HG02840 (cell line): ENCODE data around the gene ITGBL1.

ENCODE experiments used
- ATAC-seq: cut with Tn5 transposase; IDR thresholded peaks from one replicate; pipeline ENCODE4 v1.9.1; 2021; ENCODE audit warnings: mild to moderate bottlenecking, moderate library complexity, moderate number of reproducible peaks; ENCODE audit not compliant: unreplicated experiment, low FRiP score

The ITGBL1 gene

GRCh38 chr13:101686003-101686402 lies 233.5 kb downstream of the ITGBL1 start:
- no peak for ATAC-seq

- no peak for ATAC-seq
These were observed 238.4 kb downstream of the ITGBL1 start for GRCh38 chr13:101690871-101691270.

GRCh38 chr13:101691341-101691860 lies 238.9 kb downstream of the ITGBL1 start:
- no peak for ATAC-seq

- no peak for ATAC-seq
These were observed 243.5 kb downstream of the ITGBL1 start for GRCh38 chr13:101695870-101696516.

GRCh38 chr13:101697745-101698144 lies 245.3 kb downstream of the ITGBL1 start:
- no peak for ATAC-seq

- ATAC-seq = no peak
These were observed 245.9 kb downstream of the ITGBL1 start for GRCh38 chr13:101698400-101698799.

- no peak for ATAC-seq
These were observed 248.1 kb downstream of the ITGBL1 start for GRCh38 chr13:101700598-101700997.

GRCh38 chr13:101703081-101703480 lies 250.6 kb downstream of the ITGBL1 start:
- ATAC-seq = no peak

GRCh38 chr13:101703838-101704237 lies 251.4 kb downstream of the ITGBL1 start:
- ATAC-seq = no peak

- no peak for ATAC-seq
These were observed 254.2 kb downstream of the ITGBL1 start for GRCh38 chr13:101706651-101707050.

GRCh38 chr13:101707659-101708058 lies 255.2 kb downstream of the ITGBL1 start:
- ATAC-seq = no peak

- ATAC-seq = no peak
These were observed 255.6 kb downstream of the ITGBL1 start for GRCh38 chr13:101708115-101708514.

- no peak for ATAC-seq
These were observed 257.5 kb downstream of the ITGBL1 start for GRCh38 chr13:101709952-101710351.

- no peak for ATAC-seq
These were observed 259.0 kb downstream of the ITGBL1 start for GRCh38 chr13:101711307-101712025.

- no peak for ATAC-seq
These were observed 259.5 kb downstream of the ITGBL1 start for GRCh38 chr13:101712026-101712348.

GRCh38 chr13:101714195-101714594 lies 261.7 kb downstream of the ITGBL1 start:
- ATAC-seq = no peak

GRCh38 chr13:101717353-101717752 lies 264.9 kb downstream of the ITGBL1 start:
- ATAC-seq = no peak

GRCh38 chr13:101718496-101718895 lies 266.0 kb downstream of the ITGBL1 start:
- no peak for ATAC-seq

- no peak for ATAC-seq
These were observed 274.2 kb downstream of the ITGBL1 start for GRCh38 chr13:101726681-101727080.

GRCh38 chr13:101727118-101727517 lies 274.6 kb downstream of the ITGBL1 start:
- no peak for ATAC-seq

GRCh38 chr13:101728021-101728420 lies 275.5 kb downstream of the ITGBL1 start:
- no peak for ATAC-seq

GRCh38 chr13:101728615-101729014 lies 276.1 kb downstream of the ITGBL1 start:
- no peak for ATAC-seq
